ENCODE results near the gene KIF18B.

GRCh38 chr17:44902135-44902760, 45.3 kb downstream of the KIF18B start:
- TF ChIP-seq EP300 (IDR thresholded peaks at IDR 0.05): no peak
- TF ChIP-seq CTCF (IDR thresholded peaks at IDR 0.05): no peak
- no peak for TF ChIP-seq POLR2A (IDR thresholded peaks at IDR 0.05)

All from tibial nerve (tissue), 4 donors.